ENCODE measurements around the gene RPL19. TPM values are rescaled to one million over a fixed set of nuclear protein-coding genes. Genes with fewer than 3 reads are reported as not detected.
"Not testable (repeated sequence)": the region's sequence is repeated elsewhere in the genome, so short reads cannot be mapped to it uniquely, and the experiment has no call there.

RPL19 gene
- total RNA-seq, 2 experiments from 2014 or later: 3,075 to 3,102 TPM

DNA sequence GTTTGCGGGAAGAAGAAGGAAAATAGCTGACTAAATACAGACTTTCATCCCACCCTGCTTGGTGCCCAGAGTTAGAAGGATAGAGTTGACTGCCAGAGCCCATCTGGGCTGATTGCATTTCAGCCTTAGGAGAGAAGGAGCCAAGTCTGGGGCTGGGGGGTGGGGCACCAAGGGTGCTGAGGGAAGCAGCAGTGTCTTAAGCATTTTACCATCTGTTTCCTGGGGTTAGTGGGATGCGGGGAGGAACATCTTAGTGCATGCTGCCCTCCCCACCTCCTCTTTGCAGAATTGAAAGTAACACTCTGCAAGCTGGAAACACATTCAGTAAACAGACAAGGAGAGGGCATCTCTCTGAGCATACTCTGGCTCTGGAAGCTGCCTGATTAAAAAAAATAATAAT lies 32.6 kb upstream of the RPL19 start:
- Mint-ChIP-seq H3K27ac (no peak overlapping the region), H3K9me3 (peaks cover 1% of the 10 kb centered on the region), H3K4me3 (no peak overlapping the region), H3K27me3 (peaks cover 39% of the 10 kb centered on the region), H3K4me1 (peaks cover 9% of the 10 kb centered on the region), H3K36me3 (no peaks in the 10 kb centered on the region)
- no peak for DNase-seq

DNA sequence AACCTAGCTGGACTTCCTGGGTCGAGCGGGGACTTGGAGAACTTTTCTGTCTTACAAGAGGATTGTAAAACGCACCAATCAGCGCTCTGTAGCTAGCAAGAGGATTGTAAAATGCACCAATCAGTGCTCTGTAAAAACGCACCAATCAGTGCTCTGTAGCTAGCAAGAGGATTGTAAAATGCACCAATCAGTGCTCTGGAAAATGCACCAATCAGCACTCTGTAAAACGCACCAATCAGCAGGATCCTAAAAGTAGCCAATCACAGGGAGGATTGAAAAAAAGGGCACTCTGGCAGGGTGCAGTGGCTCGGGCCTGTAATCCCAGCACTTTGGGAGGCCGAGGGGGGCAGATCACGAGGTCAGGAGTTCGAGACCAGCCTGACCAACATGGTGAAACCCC lies 31.6 kb upstream of the RPL19 start:
- H3K27ac Mint-ChIP-seq, H3K36me3 Mint-ChIP-seq, DNase-seq, H3K4me3 Mint-ChIP-seq, H3K9me3 Mint-ChIP-seq: not testable (repeated sequence)
- Mint-ChIP-seq H3K27me3 (peaks cover 39% of the 10 kb centered on the region), H3K4me1 (peaks cover 11% of the 10 kb centered on the region)

DNA sequence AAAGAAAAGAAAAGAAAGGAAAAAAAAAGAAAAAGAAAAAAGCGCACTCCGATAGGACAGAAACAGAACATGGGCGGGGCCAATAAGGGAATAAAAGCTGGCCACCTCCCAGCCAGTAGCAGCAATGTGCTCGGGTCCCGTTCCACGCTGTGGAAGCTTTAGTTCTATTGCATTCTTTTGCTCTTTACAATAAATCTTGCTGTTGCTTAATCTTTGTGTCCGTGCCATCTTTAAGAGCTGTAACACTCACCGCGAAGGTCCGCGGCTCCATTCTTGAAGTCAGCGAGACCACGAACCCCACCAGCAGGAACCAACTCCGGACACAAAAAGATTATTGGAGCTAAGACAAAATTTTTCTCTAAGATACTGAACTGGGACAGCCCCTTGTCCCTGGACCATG lies 31.0 kb upstream of the RPL19 start:
- Mint-ChIP-seq H3K9me3 (peaks cover 1% of the 10 kb centered on the region), H3K4me3 (no peak overlapping the region), H3K36me3 (no peaks in the 10 kb centered on the region), H3K27me3 (peaks cover 39% of the 10 kb centered on the region), H3K27ac (no peak overlapping the region), H3K4me1 (peaks cover 12% of the 10 kb centered on the region)
- DNase-seq: no peak

DNA sequence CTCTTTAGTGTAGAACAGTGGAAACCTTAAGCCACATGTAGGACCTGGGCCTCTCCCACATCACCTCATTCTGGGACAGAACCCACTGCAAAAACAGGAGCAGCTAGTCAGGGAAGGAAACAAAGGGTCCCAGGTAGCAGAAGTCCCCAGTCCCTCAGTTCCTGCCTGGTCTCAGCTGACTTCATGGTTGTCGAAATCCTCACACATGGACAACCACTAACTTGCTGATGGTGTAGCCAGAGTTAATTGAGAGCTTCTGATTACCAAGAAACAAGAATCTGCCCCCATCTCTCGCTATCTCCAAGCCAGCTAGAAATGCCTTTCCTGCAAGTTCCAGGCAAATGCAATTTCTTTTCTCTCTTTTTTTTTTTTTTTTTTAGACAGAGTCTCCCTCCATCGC lies 30.6 kb upstream of the RPL19 start:
- Mint-ChIP-seq H3K36me3 (no peaks in the 10 kb centered on the region), H3K27ac (no peak overlapping the region), H3K9me3 (peaks cover 1% of the 10 kb centered on the region), H3K4me3 (no peak overlapping the region), H3K4me1 (peaks cover 11% of the 10 kb centered on the region), H3K27me3 (peaks cover 39% of the 10 kb centered on the region)
- no peak for DNase-seq

DNA sequence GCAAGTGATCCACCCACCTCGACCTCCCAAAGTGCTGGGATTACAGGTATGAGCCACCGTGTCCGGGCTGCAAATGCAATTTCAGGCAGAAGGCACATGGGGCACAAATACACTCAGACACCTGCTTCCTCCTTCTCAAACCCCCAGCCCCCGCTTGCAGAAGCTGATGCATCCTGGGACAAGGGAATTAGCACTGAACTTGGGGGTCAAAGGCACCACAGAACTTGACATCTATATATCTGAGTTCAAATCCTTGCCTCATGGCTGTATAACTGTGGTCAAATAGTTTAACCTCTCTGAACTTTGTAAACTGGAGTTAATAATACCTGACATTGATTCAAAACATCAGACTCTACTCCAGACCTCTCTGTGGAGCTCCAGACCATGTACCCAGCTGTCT lies 30.0 kb upstream of the RPL19 start:
- Mint-ChIP-seq H3K4me3 (no peak overlapping the region), H3K4me1 (peaks cover 16% of the 10 kb centered on the region), H3K27ac (no peak overlapping the region), H3K9me3 (peaks cover 1% of the 10 kb centered on the region), H3K36me3 (peaks cover 2% of the 10 kb centered on the region), H3K27me3 (peaks cover 34% of the 10 kb centered on the region)
- DNase-seq: no peak

DNA sequence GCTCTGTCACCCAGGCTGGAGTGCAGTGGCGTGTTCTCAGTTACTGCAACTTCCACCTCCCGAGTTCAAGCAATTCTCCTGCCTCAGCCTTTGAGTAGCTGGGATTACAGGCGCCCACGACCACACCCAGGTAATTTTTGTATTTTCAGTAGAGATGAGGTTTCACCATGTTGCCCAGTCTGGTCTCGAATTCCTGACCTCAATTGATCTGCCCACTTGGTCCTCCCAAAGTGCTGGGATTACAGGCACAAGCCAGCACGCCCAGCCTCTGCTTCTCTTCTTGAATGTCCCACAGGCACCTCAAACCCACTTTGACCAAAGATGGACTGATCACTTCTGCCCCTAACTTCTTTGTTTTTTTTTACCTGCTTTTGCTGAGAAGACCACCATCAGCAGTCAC lies 29.5 kb upstream of the RPL19 start:
- H3K4me1 Mint-ChIP-seq: peaks cover 17% of the 10 kb centered on the region

DNA sequence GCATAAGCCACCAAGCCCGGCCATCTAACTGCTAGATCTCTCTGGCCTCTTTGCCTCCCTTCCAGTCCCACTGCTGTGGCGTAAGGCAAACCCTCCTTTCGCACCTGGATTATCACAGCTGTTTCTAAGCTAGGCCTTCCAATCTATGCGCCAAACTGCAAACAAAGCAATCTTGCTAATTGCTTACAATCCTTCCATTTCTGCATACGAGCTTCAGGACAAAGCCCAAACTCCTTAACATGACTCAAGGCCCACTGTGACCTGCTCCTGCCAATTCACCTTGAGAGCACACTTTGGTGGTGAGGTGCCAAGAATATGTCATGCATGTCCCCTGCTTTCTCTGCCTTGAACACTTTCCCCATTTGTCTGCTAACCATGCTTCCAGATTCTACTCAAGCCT lies 28.1 kb upstream of the RPL19 start:
- Mint-ChIP-seq H3K27me3 (peaks cover 21% of the 10 kb centered on the region), H3K4me1 (peaks cover 17% of the 10 kb centered on the region), H3K4me3 (no peak overlapping the region), H3K27ac (no peak overlapping the region), H3K9me3 (peaks cover 1% of the 10 kb centered on the region), H3K36me3 (peaks cover 4% of the 10 kb centered on the region)
- no peak for DNase-seq

More for the DNA sequence above, 29.5 kb upstream of the RPL19 start:
- Mint-ChIP-seq H3K4me3 (no peak overlapping the region), H3K27ac (no peak overlapping the region), H3K9me3 (peaks cover 1% of the 10 kb centered on the region), H3K36me3 (peaks cover 4% of the 10 kb centered on the region), H3K27me3 (peaks cover 33% of the 10 kb centered on the region)
- no peak for DNase-seq

DNA sequence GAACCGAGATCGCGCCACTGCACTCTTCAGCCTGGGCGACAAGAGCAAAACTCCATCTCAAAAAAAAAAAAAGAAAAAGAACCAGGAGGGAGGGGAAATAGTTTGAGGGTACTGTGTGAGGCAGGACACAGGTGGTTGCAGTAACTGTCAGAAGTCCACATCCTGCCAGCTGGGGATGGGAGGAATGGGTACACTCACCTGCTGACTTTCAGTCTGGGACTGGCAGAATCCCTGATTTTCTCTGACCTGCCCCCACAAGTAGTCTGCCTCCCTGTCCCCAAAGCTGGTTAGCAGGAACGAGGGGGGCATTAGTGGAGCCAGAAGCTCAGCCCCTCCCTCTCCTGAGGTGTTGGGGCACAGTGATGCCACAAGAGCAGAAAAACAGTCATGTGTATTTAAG lies 27.0 kb upstream of the RPL19 start:
- H3K9me3 Mint-ChIP-seq: peaks cover 1% of the 10 kb centered on the region
- H3K27me3 Mint-ChIP-seq: peaks cover 18% of the 10 kb centered on the region
- no peak overlapping the region for H3K4me3 Mint-ChIP-seq
- peaks cover 12% of the 10 kb centered on the region for H3K4me1 Mint-ChIP-seq
- no peak for DNase-seq
- no peak overlapping the region for H3K27ac Mint-ChIP-seq
- H3K36me3 Mint-ChIP-seq: peaks cover 9% of the 10 kb centered on the region

DNA sequence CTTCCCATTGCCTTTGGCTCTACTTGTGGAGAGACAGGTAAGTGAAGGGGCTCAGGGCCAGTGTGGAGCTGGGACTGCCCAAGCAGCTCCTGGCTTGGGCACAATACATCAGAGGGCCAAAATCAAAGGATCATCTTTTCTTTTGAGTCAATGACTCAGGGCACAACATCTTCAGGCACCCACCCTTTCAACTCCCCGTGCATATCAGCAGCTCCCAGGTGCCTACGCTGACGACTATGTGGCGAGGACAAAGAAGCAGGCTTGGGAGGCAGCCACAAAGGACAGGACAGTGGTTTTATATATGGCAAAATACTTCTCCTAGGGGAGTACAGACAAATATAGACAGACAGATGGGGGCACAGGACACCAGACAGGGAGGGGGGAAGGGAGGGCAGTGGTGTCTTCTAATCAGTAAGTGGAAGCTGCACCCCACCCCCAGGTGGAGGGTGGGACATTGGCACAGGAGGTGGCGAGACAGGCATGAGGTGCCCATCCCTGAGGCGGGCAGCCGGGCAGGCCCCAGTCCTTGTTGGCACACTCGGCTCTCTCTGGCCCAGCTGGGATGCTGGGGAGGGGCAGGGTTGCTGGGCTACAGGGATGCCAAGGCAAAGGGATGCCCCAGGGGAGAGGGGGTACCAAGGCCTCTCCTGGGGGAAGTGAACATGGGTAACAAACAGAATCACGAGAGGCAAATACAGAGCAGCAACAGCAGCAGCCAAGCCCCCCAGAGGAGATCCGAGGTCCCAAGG lies 26.4 kb upstream of the RPL19 start:
- peaks cover 12% of the 10 kb centered on the region for H3K27me3 Mint-ChIP-seq
- no peak for DNase-seq
- no peak overlapping the region for H3K27ac Mint-ChIP-seq
- H3K4me1 Mint-ChIP-seq: peaks cover 12% of the 10 kb centered on the region
- H3K36me3 Mint-ChIP-seq: peaks cover 9% of the 10 kb centered on the region
- H3K4me3 Mint-ChIP-seq: no peak overlapping the region
- no peaks in the 10 kb centered on the region for H3K9me3 Mint-ChIP-seq

DNA sequence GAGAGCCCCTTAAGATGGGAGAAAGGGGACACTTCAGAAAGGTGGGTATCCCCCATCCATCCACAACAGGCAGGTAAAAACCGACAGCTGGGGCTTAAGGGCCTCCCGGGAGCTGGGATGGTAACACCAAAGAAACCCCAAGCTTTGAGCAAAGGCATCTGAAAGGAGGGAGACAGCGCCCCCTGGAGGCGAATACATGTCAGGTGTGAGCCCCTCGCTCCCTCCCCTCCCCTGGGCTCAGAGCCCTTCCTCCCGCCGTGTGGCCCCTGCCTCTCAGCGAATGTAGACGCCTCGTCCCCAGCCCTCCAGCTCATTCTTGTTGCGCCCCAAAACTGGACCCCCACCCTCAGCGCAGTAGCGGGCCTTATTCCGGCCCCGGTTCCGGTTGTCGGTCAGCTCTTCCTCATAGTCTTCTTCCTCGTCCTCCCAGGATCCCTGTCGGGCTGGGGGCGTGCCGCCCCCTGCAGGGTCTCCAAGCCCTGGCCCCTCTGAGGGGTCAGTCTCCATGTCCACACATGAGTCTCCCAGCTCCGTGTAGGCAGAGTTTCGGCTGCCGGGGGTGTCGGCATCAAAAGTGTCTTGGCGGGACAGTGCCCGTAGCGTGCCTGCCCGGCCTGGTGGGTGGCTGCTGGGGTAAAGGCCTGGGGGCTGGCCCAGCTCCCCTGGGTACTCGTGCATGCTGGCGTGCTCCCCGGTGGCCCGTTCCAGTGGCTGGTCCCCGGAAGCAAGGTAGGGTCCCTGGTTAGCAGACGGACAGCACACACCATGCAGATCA lies 25.0 kb upstream of the RPL19 start:
- Mint-ChIP-seq H3K9me3 (no peaks in the 10 kb centered on the region), H3K27me3 (peaks cover 4% of the 10 kb centered on the region), H3K4me1 (peaks cover 10% of the 10 kb centered on the region), H3K36me3 (peaks cover 13% of the 10 kb centered on the region), H3K4me3 (no peak overlapping the region), H3K27ac (peak overlapping the region; percentile 34)
- peak; percentile 71 for DNase-seq

DNA sequence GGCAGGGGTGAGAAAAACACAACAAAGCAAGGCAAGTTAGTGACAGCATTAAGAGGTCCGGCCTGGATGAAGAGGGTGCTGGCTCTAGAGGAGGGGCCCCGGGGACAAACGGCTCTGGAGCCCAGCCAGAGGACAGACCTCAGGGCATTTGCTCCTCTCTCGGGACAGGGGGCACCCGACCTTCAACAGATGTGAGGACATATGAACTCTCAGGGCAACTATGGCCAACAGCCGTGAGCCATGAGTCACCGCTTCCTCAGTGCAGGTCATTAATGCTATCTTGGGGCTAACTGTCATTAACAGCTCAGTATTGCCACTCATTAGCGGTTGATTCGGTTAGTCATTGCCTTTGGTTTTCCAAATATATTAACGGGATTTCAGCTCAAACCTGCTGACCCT lies 24.4 kb upstream of the RPL19 start:
- no peak overlapping the region for H3K27ac Mint-ChIP-seq
- H3K9me3 Mint-ChIP-seq: no peaks in the 10 kb centered on the region
- H3K4me1 Mint-ChIP-seq: peaks cover 10% of the 10 kb centered on the region
- DNase-seq: no peak
- no peaks in the 10 kb centered on the region for H3K27me3 Mint-ChIP-seq
- H3K4me3 Mint-ChIP-seq: no peak overlapping the region
- H3K36me3 Mint-ChIP-seq: peaks cover 13% of the 10 kb centered on the region

DNA sequence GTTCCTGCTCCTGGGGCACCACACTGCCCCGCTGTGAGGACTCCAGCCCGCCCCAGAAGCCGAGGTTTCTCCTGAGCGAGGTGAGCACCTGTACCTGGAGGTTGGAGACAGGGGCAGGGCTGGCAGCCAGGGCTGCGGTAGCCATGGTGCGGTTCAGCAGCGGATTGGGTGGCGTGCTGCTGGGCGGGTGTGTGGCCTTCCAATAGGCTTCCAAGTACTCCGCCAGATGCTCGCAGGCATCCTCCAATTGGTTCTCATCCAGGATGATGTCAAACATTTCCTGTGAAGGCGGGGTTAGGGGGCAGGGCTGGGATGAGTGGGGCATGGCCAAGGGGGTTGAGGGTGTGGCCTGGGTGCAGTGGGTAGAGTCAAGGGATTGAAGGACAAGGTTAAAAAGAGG lies 22.8 kb upstream of the RPL19 start:
- H3K4me3 Mint-ChIP-seq: no peak overlapping the region
- peaks cover 10% of the 10 kb centered on the region for H3K4me1 Mint-ChIP-seq
- no peak overlapping the region for H3K27ac Mint-ChIP-seq
- no peaks in the 10 kb centered on the region for H3K9me3 Mint-ChIP-seq
- no peaks in the 10 kb centered on the region for H3K27me3 Mint-ChIP-seq
- H3K36me3 Mint-ChIP-seq: peaks cover 13% of the 10 kb centered on the region
- DNase-seq: no peak

DNA sequence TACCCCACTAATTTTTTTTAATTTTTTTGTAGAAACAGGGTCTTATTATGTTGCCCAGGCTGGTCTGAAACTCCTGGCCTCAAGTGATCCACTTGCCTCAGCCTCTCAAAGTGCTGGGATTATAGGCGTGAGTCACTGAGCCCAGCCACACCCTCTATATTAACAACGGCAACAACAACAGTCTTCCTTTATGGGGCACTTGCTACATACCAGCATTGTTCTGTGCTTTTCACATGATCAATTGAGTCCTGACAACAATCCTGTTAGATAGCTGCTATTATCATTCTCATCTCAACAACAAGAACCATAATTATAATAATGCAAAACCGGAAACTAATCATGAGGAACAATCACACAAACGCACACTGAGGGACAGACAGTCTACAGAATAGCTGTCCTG lies 21.5 kb upstream of the RPL19 start:
- Mint-ChIP-seq H3K4me1 (peaks cover 8% of the 10 kb centered on the region), H3K36me3 (peaks cover 18% of the 10 kb centered on the region), H3K27ac (no peak overlapping the region), H3K4me3 (no peak overlapping the region), H3K9me3 (no peaks in the 10 kb centered on the region), H3K27me3 (no peaks in the 10 kb centered on the region)
- DNase-seq: no peak

DNA sequence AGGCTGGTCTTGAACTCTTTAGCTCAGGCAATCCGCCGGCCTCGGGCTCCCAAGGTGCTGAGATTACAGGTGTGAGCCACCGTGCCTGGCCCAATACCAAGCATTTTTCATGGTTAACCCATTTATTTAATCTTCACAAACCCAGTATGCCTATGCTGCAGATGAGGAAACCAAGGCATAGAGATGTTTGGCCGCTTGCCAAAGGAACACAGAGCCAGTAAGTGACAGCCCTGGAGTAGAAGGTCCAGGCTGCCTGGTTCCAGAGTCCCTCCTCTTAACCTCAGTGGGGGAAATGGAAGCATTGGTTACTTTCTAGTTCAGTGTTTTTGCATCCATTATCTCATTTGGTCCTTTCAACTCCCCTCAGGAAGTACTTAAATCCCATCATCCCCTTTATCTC lies 18.8 kb upstream of the RPL19 start:
- Mint-ChIP-seq H3K27me3 (no peaks in the 10 kb centered on the region), H3K4me1 (no peaks in the 10 kb centered on the region), H3K27ac (no peak overlapping the region), H3K36me3 (peaks cover 16% of the 10 kb centered on the region), H3K9me3 (no peaks in the 10 kb centered on the region), H3K4me3 (no peak overlapping the region)
- no peak for DNase-seq

DNA sequence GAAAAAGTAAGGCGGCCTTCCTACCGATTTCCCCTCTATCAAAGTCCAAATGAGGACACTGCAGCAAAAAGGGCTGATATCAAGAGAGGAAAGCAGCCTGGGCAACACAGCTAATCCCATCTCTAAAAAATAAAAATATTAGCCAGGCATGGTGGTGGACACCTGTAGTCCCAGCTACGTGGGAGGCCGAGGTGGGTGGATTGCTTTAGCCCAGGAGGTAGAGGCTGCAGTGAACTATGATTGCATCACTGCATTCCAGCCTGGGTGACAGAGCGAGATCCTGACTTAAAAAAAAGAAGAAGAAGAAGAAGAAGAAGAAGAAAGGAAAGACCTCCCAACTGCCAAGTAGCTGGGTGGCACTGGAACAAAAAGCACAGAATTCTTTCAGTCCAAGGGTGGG lies 17.0 kb upstream of the RPL19 start:
- H3K9me3 Mint-ChIP-seq: no peaks in the 10 kb centered on the region
- DNase-seq: no peak
- no peak overlapping the region for H3K4me3 Mint-ChIP-seq
- no peaks in the 10 kb centered on the region for H3K4me1 Mint-ChIP-seq
- H3K27ac Mint-ChIP-seq: no peak overlapping the region
- peaks cover 11% of the 10 kb centered on the region for H3K36me3 Mint-ChIP-seq
- no peaks in the 10 kb centered on the region for H3K27me3 Mint-ChIP-seq

DNA sequence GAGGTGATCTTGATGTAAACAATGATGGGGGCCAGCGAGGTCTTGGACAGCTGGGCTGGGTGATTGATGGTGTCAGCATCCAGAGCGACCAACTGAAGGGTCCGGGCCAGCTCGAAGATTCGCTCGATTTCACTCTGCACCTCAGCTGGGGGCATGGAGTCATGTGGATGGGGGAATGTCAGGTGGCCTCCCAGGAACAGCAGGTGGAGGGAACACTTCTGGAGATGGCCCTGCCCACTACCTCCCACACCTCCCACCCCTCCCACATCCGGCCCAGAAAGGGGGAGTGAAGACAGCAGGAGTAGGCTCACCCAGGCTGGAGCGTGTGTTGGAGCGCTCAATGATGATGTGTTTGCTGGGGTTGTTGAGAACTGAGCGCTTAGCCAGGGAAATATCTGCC lies 16.4 kb upstream of the RPL19 start:
- Mint-ChIP-seq H3K4me1 (no peaks in the 10 kb centered on the region), H3K27ac (no peak overlapping the region), H3K4me3 (no peak overlapping the region), H3K36me3 (peaks cover 11% of the 10 kb centered on the region), H3K9me3 (no peaks in the 10 kb centered on the region), H3K27me3 (no peaks in the 10 kb centered on the region)
- no peak for DNase-seq

Measured in activated naive CD8-positive, alpha-beta T cell treated with anti-CD3 and anti-CD28 coated beads for 36 hours (primary cell).